Tibial nerve (tissue), 4 donors: ENCODE data around the gene CHSY3. TPM values are rescaled to one million over a fixed set of nuclear protein-coding genes. Genes with fewer than 3 reads are reported as not detected.

ENCODE experiments used
- DNase-seq, 2 donors: peaks; one replicate each; pipeline ENCODE4 v3.0.0-alpha.2; 2019; ENCODE audit warnings: low spot score in 2 of 2
- H3K27ac ChIP-seq, 4 donors: fragments of 200-600 bp; sonication (generic) in 3 of 4; one replicate each; pipeline ENCODE4 v1.5.1; 2017 to 2019; ENCODE audit warnings: mild to moderate bottlenecking in 1 of 4
- H3K27me3 ChIP-seq, 2 donors: fragments of 200-600 bp; sonication (generic) in 1 of 2; one replicate each; pipeline versions ENCODE4 v1.5.1 to v1.6.0; 2017 to 2019
- H3K36me3 ChIP-seq, 3 donors: fragments of 200-600 bp; sonication (generic); one replicate each; pipeline ENCODE4 v1.5.1; 2018 to 2019
- H3K4me1 ChIP-seq, 4 donors: fragments of 200-600 bp; sonication (generic) in 3 of 4; one replicate each; pipeline ENCODE4 v1.5.1; 2017 to 2019
- H3K4me3 ChIP-seq, 4 donors: fragments of 200-600 bp; sonication (generic) in 3 of 4; one replicate each; pipeline ENCODE4 v1.5.1; 2017 to 2019; ENCODE audit warnings: mild to moderate bottlenecking in 1 of 4, moderate library complexity in 1 of 4
- H3K9me3 ChIP-seq, 4 donors: fragments of 200-600 bp; sonication (generic) in 3 of 4; one replicate each; pipeline ENCODE4 v1.5.1; 2017 to 2019
- EP300 ChIP-seq, 2 donors: sonication (generic); formaldehyde crosslinking; IDR thresholded peaks; one replicate each; pipeline ENCODE4 v1.6.1; 2017; ENCODE audit warnings: antibody characterized with exemption in 2 of 2, mild to moderate bottlenecking in 1 of 2
- POLR2A ChIP-seq, 2 donors: fragments of 450-650 bp; IDR thresholded peaks; one replicate each; pipeline ENCODE4 v1.6.1; 2017; ENCODE audit warnings: antibody characterized with exemption in 2 of 2, mild to moderate bottlenecking in 2 of 2, moderate library complexity in 2 of 2
- WGBS, 2 donors: methylation state at CpG; one replicate each; pipeline ENCODE4 v1.1.5; 2018; 5-methylcytosine and 5-hydroxymethylcytosine counted together
- total RNA-seq, 4 donors: library from RNA; depleted of rRNA; stranded (reverse); fragments of >200 nt; gene quantifications; one replicate each; pipeline ENCODE4 v1.1.0, GENCODE V29; 2016
- TF ChIP-seq, protein P1 (sequence below), 5 experiments: fragments of 200-600 bp in 3 of 5; fragments of 450-650 bp in 2 of 5; sonication (generic) in 3 of 5; IDR thresholded peaks; one replicate each; pipeline ENCODE4 v1.5.1; 2016 to 2019; ENCODE audit warnings: antibody characterized with exemption in 5 of 5, mild to moderate bottlenecking in 3 of 5, moderate library complexity in 2 of 5

Gene CHSY3
- total RNA-seq, 4 donors from 2014 or later, result 3.6 to 11.2 (median 6.2) TPM

DNA sequence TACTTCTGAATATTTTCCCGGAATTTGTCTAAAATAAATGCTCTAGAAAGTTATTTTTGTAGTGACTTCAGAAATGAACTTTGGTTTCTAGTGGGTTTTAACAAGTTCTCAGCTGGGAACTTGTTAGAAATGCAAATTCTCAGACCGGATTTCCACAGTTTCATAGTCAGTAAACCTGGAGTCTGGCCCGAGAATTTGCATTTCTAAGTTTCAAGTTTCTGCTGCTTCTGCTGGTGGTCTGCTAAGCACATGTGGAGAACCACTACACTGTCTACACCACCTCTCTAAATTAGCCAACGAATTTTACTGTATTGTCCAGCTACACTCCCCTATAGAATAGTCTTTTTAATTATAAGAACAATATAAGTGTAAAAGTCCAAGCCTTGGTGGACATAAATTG is 208.0 kb downstream of the CHSY3 start:
- no peak for DNase-seq
- TF ChIP-seq EP300 (IDR thresholded peaks at IDR 0.05) (no peak), POLR2A (IDR thresholded peaks at IDR 0.05) (no peak)
- TF ChIP-seq, protein P1, sequence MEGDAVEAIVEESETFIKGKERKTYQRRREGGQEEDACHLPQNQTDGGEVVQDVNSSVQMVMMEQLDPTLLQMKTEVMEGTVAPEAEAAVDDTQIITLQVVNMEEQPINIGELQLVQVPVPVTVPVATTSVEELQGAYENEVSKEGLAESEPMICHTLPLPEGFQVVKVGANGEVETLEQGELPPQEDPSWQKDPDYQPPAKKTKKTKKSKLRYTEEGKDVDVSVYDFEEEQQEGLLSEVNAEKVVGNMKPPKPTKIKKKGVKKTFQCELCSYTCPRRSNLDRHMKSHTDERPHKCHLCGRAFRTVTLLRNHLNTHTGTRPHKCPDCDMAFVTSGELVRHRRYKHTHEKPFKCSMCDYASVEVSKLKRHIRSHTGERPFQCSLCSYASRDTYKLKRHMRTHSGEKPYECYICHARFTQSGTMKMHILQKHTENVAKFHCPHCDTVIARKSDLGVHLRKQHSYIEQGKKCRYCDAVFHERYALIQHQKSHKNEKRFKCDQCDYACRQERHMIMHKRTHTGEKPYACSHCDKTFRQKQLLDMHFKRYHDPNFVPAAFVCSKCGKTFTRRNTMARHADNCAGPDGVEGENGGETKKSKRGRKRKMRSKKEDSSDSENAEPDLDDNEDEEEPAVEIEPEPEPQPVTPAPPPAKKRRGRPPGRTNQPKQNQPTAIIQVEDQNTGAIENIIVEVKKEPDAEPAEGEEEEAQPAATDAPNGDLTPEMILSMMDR (IDR thresholded peaks at IDR 0.05), result no peak
- Histone ChIP-seq H3K4me3 (no peak overlapping the region), H3K4me1 (no peaks in the 10 kb centered on the region), H3K27me3 (no peaks in the 10 kb centered on the region), H3K27ac (no peak overlapping the region), H3K36me3 (no peaks in the 10 kb centered on the region), H3K9me3 (no peaks in the 10 kb centered on the region)
- 89 to 90% methylated on average over 4 of the region's 4 CpGs for WGBS, 2 donors

- Histone ChIP-seq H3K27me3 (no peaks in the 10 kb centered on the region), H3K4me3 (no peak overlapping the region), H3K27ac (no peak overlapping the region), H3K9me3 (no peaks in the 10 kb centered on the region), H3K4me1 (no peaks in the 10 kb centered on the region), H3K36me3 (no peaks in the 10 kb centered on the region)
- 68 to 73% methylated on average over 8 of the region's 8 CpGs for WGBS, 2 donors
- TF ChIP-seq EP300 (IDR thresholded peaks at IDR 0.05) (no peak), POLR2A (IDR thresholded peaks at IDR 0.05) (no peak)
- TF ChIP-seq, protein P1 (IDR thresholded peaks at IDR 0.05), result no peak
- DNase-seq, result no peak
These were observed 211.4 kb downstream of the CHSY3 start for GRCh38 chr5:130115686-130116085.

GRCh38 chr5:130116462-130116861 is 212.2 kb downstream of the CHSY3 start:
- no peaks in the 10 kb centered on the region for H3K27me3 ChIP-seq
- no peaks in the 10 kb centered on the region for H3K36me3 ChIP-seq
- DNase-seq, result no peak
- TF ChIP-seq POLR2A (IDR thresholded peaks at IDR 0.05) (no peak), EP300 (IDR thresholded peaks at IDR 0.05) (no peak)
- TF ChIP-seq, protein P1 (IDR thresholded peaks at IDR 0.05), result no peak
- H3K4me3 ChIP-seq, result no peak overlapping the region
- no peaks in the 10 kb centered on the region for H3K9me3 ChIP-seq
- no peak overlapping the region for H3K27ac ChIP-seq
- H3K4me1 ChIP-seq, result no peaks in the 10 kb centered on the region
- 69 to 82% methylated on average over 5 of the region's 5 CpGs for WGBS, 2 donors

GRCh38 chr5:130116972-130117371 is 212.7 kb downstream of the CHSY3 start:
- TF ChIP-seq, protein P1 (IDR thresholded peaks at IDR 0.05), result no peak
- no peak for TF ChIP-seq POLR2A (IDR thresholded peaks at IDR 0.05)
- no peak for TF ChIP-seq EP300 (IDR thresholded peaks at IDR 0.05)
- Histone ChIP-seq H3K27me3 (no peaks in the 10 kb centered on the region), H3K4me3 (no peak overlapping the region), H3K9me3 (no peaks in the 10 kb centered on the region), H3K4me1 (no peaks in the 10 kb centered on the region), H3K27ac (no peak overlapping the region), H3K36me3 (no peaks in the 10 kb centered on the region)
- 83 to 93% methylated on average over 1 of the region's 1 CpG for WGBS, 2 donors
- no peak for DNase-seq

DNA sequence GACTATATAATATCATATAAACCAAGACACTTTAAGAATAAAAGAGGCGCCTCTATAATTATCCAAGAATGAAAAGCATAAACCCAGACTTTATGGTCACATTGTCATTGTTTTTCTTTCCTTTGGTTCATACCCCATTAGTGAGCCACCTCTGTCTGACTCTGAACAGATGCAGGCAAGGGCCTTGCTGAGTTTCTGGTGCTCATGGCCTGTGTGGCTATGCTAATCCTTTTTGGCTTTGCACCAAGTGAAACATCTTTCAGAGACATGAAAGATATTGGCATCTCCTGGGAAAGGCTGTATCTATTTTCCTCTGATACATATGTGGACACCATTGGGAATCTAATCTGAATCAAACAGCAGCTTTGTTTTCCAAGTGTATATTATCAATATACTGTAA is 222.5 kb downstream of the CHSY3 start:
- TF ChIP-seq EP300 (IDR thresholded peaks at IDR 0.05) (no peak), POLR2A (IDR thresholded peaks at IDR 0.05) (no peak)
- TF ChIP-seq, protein P1 (IDR thresholded peaks at IDR 0.05), result no peak
- H3K4me1 ChIP-seq, result no peaks in the 10 kb centered on the region
- no peak for DNase-seq
- H3K9me3 ChIP-seq, result no peaks in the 10 kb centered on the region
- H3K27ac ChIP-seq, result no peak overlapping the region
- no peak overlapping the region for H3K4me3 ChIP-seq
- H3K36me3 ChIP-seq, result no peaks in the 10 kb centered on the region
- H3K27me3 ChIP-seq, result no peaks in the 10 kb centered on the region
- WGBS, 2 donors, result 89% methylated on average over 1 of the region's 1 CpG
